HepG2 (cell line): Measurements from ENCODE around the gene NADK2. TPM values are rescaled to one million over a fixed set of nuclear protein-coding genes. Genes with fewer than 3 reads are reported as not detected.
"Not testable (repeated sequence)": the region's sequence is repeated elsewhere in the genome, so short reads cannot be mapped to it uniquely, and the experiment has no call there.

Source experiments
- ATAC-seq: fragments of 200-7000 bp; cut with Tn5 transposase; 3 replicates; pipeline ENCODE4 v1.9.1; 2020; ENCODE audit warnings: mild to moderate bottlenecking, moderate library complexity
- BruUV-seq: library from RNA; stranded (reverse); fragments of 400-500 nt; replicated peaks from 2 replicates; lab custom pipeline; 2021; lab: Mats Ljungman, UMichigan
- CTCF ChIA-PET: fragments of 300-600 bp; formaldehyde crosslinking; extraction: SDS; loops from one replicate; lab custom pipeline; 2021; ENCODE audit warnings: low total read pairs, inconsistent platforms, low intra/inter-chr PET ratio; lab: Yijun Ruan, JAX
- POLR2A ChIA-PET: fragments of 350-600 bp; sonication (Branson Sonifier 250); formaldehyde crosslinking; loops from one replicate; lab custom pipeline; 2020; ENCODE audit warnings: antibody characterized with exemption, inconsistent platforms; lab: Yijun Ruan, JAX
- DNase-seq: peaks from one replicate; pipeline ENCODE4 v3.0.0-alpha.2; 2015; ENCODE audit warnings: low spot score
- FAIRE-seq: peaks from 3 replicates; lab custom pipeline; 2011; peaks lifted over from hg19 to GRCh38; lab: Jason Lieb, UNC
- H2AFZ ChIP-seq: one replicate; pipeline ENCODE4 v1.6.1; 2011; ENCODE audit warnings: low read length, inconsistent platforms
- H3K27ac ChIP-seq: fragments of 300-600 bp; 3 replicates; pipeline ENCODE4 v1.8.0; 2011; ENCODE audit warnings: mixed run types, mild to moderate bottlenecking, mixed read lengths, low read length, inconsistent platforms; ENCODE audit not compliant: insufficient read depth; ENCODE audit errors: extremely low read length
- H3K27me3 ChIP-seq, 2 experiments: fragments of 200-600 bp in 1 of 2; 2 replicates in 1 of 2; 3 replicates in 1 of 2; pipeline versions ENCODE4 v1.6.0 to v1.8.0; 2011; ENCODE audit warnings: low read length in 2 of 2, mild to moderate bottlenecking in 2 of 2, moderate library complexity in 2 of 2, inconsistent platforms in 1 of 2; ENCODE audit not compliant: insufficient read depth in 2 of 2, control insufficient read depth in 1 of 2
- H3K36me3 ChIP-seq, 2 experiments: fragments of 200-600 bp in 1 of 2; replicated peaks in 1 of 2; 2 replicates in 1 of 2; 3 replicates in 1 of 2; pipeline versions ENCODE4 v1.5.1 to v1.8.0; 2011; ENCODE audit warnings: low read length in 2 of 2, inconsistent platforms in 1 of 2; ENCODE audit not compliant: insufficient read depth in 2 of 2, control insufficient read depth in 1 of 2
- H3K4me1 ChIP-seq: 2 replicates; pipeline ENCODE4 v1.5.1; 2012; ENCODE audit warnings: low read length, inconsistent platforms; ENCODE audit not compliant: insufficient read depth
- H3K4me2 ChIP-seq: 2 replicates; pipeline ENCODE4 v1.6.0; 2011; ENCODE audit warnings: low read depth, low read length, inconsistent platforms
- H3K4me3 ChIP-seq, 3 experiments: fragments of 200-600 bp in 1 of 3; sonication (generic), shearing (Covaris generic) in 1 of 3; replicated peaks in 1 of 3; 2 replicates each; pipeline ENCODE4 v1.5.1; 2011 to 2016; ENCODE audit warnings: low read length in 3 of 3, inconsistent platforms in 2 of 3, low read depth in 2 of 3, mild to moderate bottlenecking in 2 of 3, control low read depth in 1 of 3, mixed read lengths in 1 of 3; ENCODE audit not compliant: insufficient read depth in 1 of 3
- H3K79me2 ChIP-seq: one replicate; pipeline ENCODE4 v1.6.1; 2011; ENCODE audit warnings: low read length, inconsistent platforms; ENCODE audit not compliant: insufficient read depth
- H3K9ac ChIP-seq: 2 replicates; pipeline ENCODE4 v1.6.0; 2011; ENCODE audit warnings: mild to moderate bottlenecking, low read depth, low read length, inconsistent platforms; ENCODE audit not compliant: insufficient read depth
- H3K9me3 ChIP-seq: 2 replicates; pipeline ENCODE4 v1.5.1; 2012; ENCODE audit warnings: mild to moderate bottlenecking, low read length
- H4K20me1 ChIP-seq: 2 replicates; pipeline ENCODE4 v1.6.0; 2011; ENCODE audit warnings: inconsistent platforms, mild to moderate bottlenecking, low read length, moderate library complexity; ENCODE audit not compliant: insufficient read depth
- FIP1L1 ChIP-seq: fragments of 200-400 bp; formaldehyde crosslinking; IDR thresholded peaks from 2 replicates; pipeline ENCODE4 v1.6.1; 2018; ENCODE audit warnings: low read depth, mild to moderate bottlenecking, low read length, moderate library complexity, borderline replicate concordance; ENCODE audit not compliant: insufficient read depth
- HNRNPH1 ChIP-seq: fragments of 200-400 bp; formaldehyde crosslinking; optimal IDR thresholded peaks from 2 replicates; pipeline ENCODE3; 2017; ENCODE audit warnings: mild to moderate bottlenecking, low read depth, low read length
- PREB ChIP-seq: sonication (generic); formaldehyde crosslinking; IDR thresholded peaks from 2 replicates; pipeline ENCODE4 v1.4.0; 2020; ENCODE audit warnings: missing genetic modification reagents
- SP1 ChIP-seq, 2 experiments: fragments of 450-650 bp in 1 of 2; sonication (generic) in 1 of 2; formaldehyde crosslinking in 1 of 2; IDR thresholded peaks; 2 replicates each; pipeline versions ENCODE4 v1.4.0 to v1.6.1; 2016 to 2020; ENCODE audit warnings: missing genetic modification reagents in 1 of 2
- ZNF3 ChIP-seq: IDR thresholded peaks from 2 replicates; pipeline ENCODE4 v1.7.0; 2017; ENCODE audit warnings: inconsistent platforms
- ZNF496 ChIP-seq: sonication (generic); formaldehyde crosslinking; IDR thresholded peaks from 2 replicates; pipeline ENCODE4 v1.8.1; 2023; ENCODE audit warnings: mild to moderate bottlenecking, moderate library complexity, missing genetic modification reagents; ENCODE audit not compliant: insufficient replicate concordance
- ZNF552 ChIP-seq: sonication (generic); formaldehyde crosslinking; IDR thresholded peaks from 2 replicates; pipeline ENCODE4 v1.9.0; 2022; ENCODE audit warnings: missing genetic modification reagents, mild to moderate bottlenecking, borderline replicate concordance
- ZNF839 ChIP-seq: sonication (generic); formaldehyde crosslinking; IDR thresholded peaks from 2 replicates; pipeline ENCODE4 v1.4.0; 2020; ENCODE audit warnings: missing genetic modification reagents, mild to moderate bottlenecking, borderline replicate concordance
- WGBS: methylation state at CpG from one replicate; pipeline ENCODE4 v1.1.6; 2017; ENCODE audit warnings: low lambda C conversion rate; 5-methylcytosine and 5-hydroxymethylcytosine counted together
- in situ Hi-C: cut with HindIII; loops from 2 replicates; pipeline ENCODE4 v1.10.0; 2017; ENCODE audit warnings: low pct_unique_long_range_greater_than_20kb; ENCODE audit not compliant: extremely low pct_ligation_motif_present
- intact Hi-C: fragments of 100-400 bp; cut with micrococcal nuclease; formaldehyde crosslinking; loops from one replicate; pipeline ENCODE4 v1.10.0; 2022; ENCODE audit not compliant: unreplicated experiment
- polyA plus RNA-seq, 8 experiments: library from polyadenylated mRNA; depleted of rRNA in 3 of 8; stranded (reverse) in 7 of 8; unstranded in 1 of 8; fragments of >200 nt; fragmentation: Illumina TruSeq in 4 of 8; extraction: Trizol in 4 of 8; gene quantifications; 2 replicates each; pipeline versions ENCODE4 v1.2.1 to v1.2.3, GENCODE V29; 2011 to 2016; ENCODE audit warnings: low read depth in 4 of 8, missing spikeins in 1 of 8, mixed read lengths in 1 of 8; ENCODE audit not compliant: insufficient read depth in 1 of 8
- total RNA-seq, 5 experiments: library from RNA; depleted of rRNA; stranded (reverse); fragments of >200 nt; fragmentation: Illumina TruSeq; extraction: Trizol; gene quantifications; 2 replicates each; pipeline ENCODE4 v1.2.3, GENCODE V29; 2016; ENCODE audit warnings: low read depth in 1 of 5

Gene NADK2
- total and polyA plus RNA-seq, 2 of the 13 experiments (the other 11 are each of a cell fraction or from before 2014, with no cell fraction given): 13.9 to 71.4 TPM

- TF ChIP-seq SP1 (IDR thresholded peaks at IDR 0.05) (no peak), SP1 (CRISPR knock-in tag; IDR thresholded peaks at IDR 0.05) (peak; percentile 63), ZNF3 (CRISPR knock-in tag) (no peak), ZNF839 (no peak), ZNF496 (CRISPR knock-in tag) (no peak)
- TF ChIP-seq, all 625 proteins: peak for 325
These were observed at the start of gene NADK2 (continued) for GRCh38 chr5:36241631-36242533.

GRCh38 chr5:36285837-36286615 lies 44.3 kb upstream of the NADK2 start:
- no TSS peak for BruUV-seq
- DNase-seq (no peak), ATAC-seq (no peak), FAIRE-seq (no peak)
- Histone ChIP-seq H3K27ac (no peak overlapping the region), H3K9me3 (no peaks in the 10 kb centered on the region), H3K27me3 (no peaks in the 10 kb centered on the region), H4K20me1 (no peaks in the 10 kb centered on the region), H3K36me3 (no peaks in the 10 kb centered on the region), H3K4me3 (no peak overlapping the region), H3K4me2 (no peak overlapping the region), H3K4me1 (no peaks in the 10 kb centered on the region), H3K79me2 (no peaks in the 10 kb centered on the region), H3K9ac (no peak overlapping the region), H2AFZ (no peak overlapping the region)
- ChIA-PET CTCF (no interaction called here), POLR2A (no interaction called here)
- in situ Hi-C loops: no loop called here
- TF ChIP-seq PREB (CRISPR knock-in tag): no peak
- TF ChIP-seq ZNF552 (CRISPR knock-in tag): no peak
- TF ChIP-seq FIP1L1: no peak
- TF ChIP-seq HNRNPH1: no peak
- intact Hi-C loops: no loop called here
- WGBS: 0% methylated on average over 2 of the region's 2 CpGs

DNA sequence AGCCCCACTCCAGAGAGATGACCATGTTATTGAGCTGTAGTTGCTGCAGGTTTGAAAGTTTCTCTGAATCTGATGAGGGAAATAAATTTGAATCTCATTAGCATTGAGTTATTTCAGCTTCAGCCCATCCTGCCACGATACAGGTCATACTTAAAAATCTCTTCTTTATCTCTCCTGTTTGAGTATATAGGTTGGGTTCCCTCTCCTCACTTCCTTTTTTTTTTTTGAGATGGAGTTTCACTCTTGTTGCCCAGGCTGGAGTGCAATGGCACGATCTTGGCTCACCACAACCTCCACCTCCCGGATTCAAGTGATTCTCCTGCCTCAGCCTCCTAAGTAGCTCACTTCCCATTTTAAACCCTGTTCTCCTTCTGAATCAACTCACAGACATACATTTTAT lies 42.0 kb upstream of the NADK2 start:
- CTCF ChIA-PET, POLR2A ChIA-PET: not testable (repeated sequence)

More for the DNA sequence above, 42.0 kb upstream of the NADK2 start:
- H4K20me1 ChIP-seq, H2AFZ ChIP-seq, in situ Hi-C loops, H3K4me3 ChIP-seq, H3K4me1 ChIP-seq, FAIRE-seq, H3K4me2 ChIP-seq, H3K9me3 ChIP-seq, H3K36me3 ChIP-seq, ATAC-seq, H3K27me3 ChIP-seq, BruUV-seq, H3K9ac ChIP-seq, intact Hi-C loops, H3K27ac ChIP-seq, H3K79me2 ChIP-seq, DNase-seq: not testable (repeated sequence)
- 30% methylated on average over 3 of the region's 3 CpGs for WGBS
